Adipose tissue (tissue), 3 donors: Measurements from ENCODE around the gene TCL1A. TPM values are rescaled to one million over a fixed set of nuclear protein-coding genes. Genes with fewer than 3 reads are reported as not detected.
"Not testable (repeated sequence)": the region's sequence is repeated elsewhere in the genome, so short reads cannot be mapped to it uniquely, and the experiment has no call there.

Source experiments
- H3K27ac ChIP-seq: one replicate; pipeline ENCODE4 v1.5.1; 2013; ENCODE audit warnings: low read depth, low read length
- whole genome bisulfite sequencing, 3 donors: extraction: QIAGEN DNeasy Blood & Tissue Kit; methylation state at CpG; one replicate each; pipeline ENCODE4 v1.1.7; 2013; 5-methylcytosine and 5-hydroxymethylcytosine counted together
- polyA plus RNA-seq, 3 donors: library from polyadenylated mRNA; stranded (reverse); fragments of 200-250 nt; gene quantifications; one replicate each; pipeline ENCODE4 v1.2.3, GENCODE V29; 2013
- donor health status: healthy with polysubstance abuse.
- donor health status: Bipolar disorder and iron deficiency.
- donor health status: healthy.

Gene TCL1A
- polyA plus RNA-seq, 3 donors: 0.46 to 1.4 TPM; not detected in 1

DNA sequence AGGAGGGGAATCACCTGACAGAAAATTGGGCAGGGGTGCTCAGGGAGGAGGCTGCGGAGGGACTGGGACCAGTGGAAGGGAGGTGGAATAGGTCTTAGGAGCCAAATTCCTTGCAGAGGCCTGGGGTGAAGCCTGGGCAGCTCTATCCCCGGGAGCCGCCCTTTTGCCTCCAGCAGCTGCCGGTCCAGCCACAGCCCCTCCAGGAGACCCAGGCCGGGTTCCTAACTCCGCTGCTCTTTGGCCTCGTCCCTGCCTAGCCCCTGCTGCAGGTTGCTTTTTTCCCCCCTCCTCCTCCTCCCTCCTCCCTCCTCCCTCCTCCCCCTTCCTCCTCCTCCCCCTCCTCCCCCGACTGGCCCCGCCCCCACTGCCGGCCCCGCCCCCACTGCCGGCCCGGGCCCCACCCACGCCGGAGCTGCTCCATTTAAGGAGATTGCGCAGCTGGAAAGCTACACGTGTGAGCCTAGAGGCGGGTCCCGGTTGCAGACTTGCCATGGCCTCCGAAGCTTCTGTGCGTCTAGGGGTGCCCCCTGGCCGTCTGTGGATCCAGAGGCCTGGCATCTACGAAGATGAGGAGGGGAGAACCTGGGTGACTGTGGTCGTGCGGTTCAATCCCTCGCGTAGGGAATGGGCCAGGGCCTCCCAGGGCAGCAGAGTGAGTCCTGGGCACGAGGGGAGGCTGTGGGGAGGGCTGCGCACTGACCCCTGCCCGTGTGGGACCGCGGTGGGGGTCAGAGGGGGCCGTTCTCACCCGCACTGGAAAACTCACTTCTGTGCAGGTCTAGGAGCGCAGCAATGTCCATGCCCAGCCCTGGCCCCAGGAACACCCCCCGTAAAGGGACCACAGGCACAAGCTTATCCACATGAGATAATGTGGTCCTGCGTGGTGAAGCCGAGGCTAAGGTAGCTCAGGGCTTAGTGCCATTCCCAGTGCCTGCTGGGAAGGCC is 27.7 kb downstream of the TCL1A start, which contains the start of gene TCL1B:
Gene TCL1B (plus strand): TSS at position 449 of the 945 bp plus-strand sequence. CDS start 42 bp downstream, at position 491.
- WGBS, 3 donors: 85 to 87% (median 86%) methylated on average over 24 to 35 of the region's 38 CpGs
- no peak within 1 kb of the TSS for H3K27ac ChIP-seq

GRCh38 chr14:95683793-95684192 is 30.1 kb downstream of the TCL1A start:
- no peak overlapping the region for H3K27ac ChIP-seq
- WGBS, 3 donors: 45 to 77% (median 47%) methylated on average over 4 of the region's 4 CpGs

DNA sequence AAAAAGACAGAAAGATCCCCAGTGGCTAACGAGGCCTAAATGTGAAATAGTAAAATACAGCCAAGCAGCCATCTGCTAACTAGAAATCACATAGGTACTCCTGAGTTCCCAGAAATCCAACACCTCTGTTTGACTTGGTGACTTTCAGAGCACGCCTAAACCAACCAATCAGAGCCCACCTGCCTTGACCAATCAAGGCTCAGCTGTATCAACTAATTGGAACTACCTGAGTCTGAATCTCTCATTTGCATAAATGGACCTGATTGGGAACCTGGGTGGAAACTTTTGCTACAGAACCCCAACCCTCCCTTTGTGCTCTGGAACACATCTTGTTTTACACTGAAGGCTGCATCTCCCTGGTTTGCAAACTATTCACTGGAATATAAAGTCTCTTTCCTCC is 32.8 kb downstream of the TCL1A start:
- H3K27ac ChIP-seq: no peak overlapping the region
- 81 to 98% (median 82%) methylated on average over 2 of the region's 2 CpGs for WGBS, 3 donors

- WGBS, 3 donors: 26 to 35% (median 27%) methylated on average over 8 of the region's 8 CpGs
- H3K27ac ChIP-seq: no peak overlapping the region
These were observed 33.8 kb downstream of the TCL1A start for GRCh38 chr14:95679998-95680735.

GRCh38 chr14:95679148-95679815 is 34.6 kb downstream of the TCL1A start:
- no peak overlapping the region for H3K27ac ChIP-seq
- WGBS, 3 donors: 65 to 76% (median 74%) methylated on average over 4 of the region's 4 CpGs

DNA sequence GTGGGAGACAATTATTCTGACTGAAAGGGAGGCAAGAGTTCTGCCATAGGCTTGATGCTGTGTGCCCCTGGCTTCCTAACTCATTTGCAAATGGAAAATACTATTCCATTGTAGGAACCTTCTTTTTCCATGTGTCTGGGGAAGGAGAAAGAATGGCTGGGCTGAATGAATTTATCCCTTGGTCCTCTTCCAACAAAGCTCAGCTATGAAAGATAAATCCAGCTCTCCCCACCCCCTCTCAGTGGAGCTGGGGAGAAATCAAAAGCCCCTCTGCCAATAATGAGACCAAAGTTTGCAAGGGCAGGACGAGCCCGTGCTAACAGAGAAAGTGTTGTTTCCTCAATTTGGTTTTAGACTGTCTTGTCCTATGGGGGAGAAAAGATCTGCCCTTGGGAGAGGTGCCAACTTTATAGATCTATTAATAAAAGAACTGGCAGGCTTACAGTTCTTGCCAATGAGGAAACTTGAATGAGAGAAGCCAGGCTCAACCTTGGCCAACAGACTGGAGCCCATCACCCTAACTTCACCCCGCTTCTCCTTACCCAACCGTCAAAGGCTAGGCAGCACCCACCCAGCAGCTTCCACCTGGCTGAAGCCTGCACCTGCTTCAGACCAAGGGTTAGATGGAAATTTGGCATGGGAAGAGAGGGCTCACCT is 36.6 kb downstream of the TCL1A start:
- no peak overlapping the region for H3K27ac ChIP-seq
- WGBS, 3 donors: 23 to 69% (median 62%) methylated on average over 4 of the region's 4 CpGs

- H3K27ac ChIP-seq: no peak overlapping the region
- 64 to 84% (median 67%) methylated on average over 4 of the region's 4 CpGs for WGBS, 3 donors
These were observed 38.4 kb downstream of the TCL1A start for GRCh38 chr14:95675486-95675885.

GRCh38 chr14:95674613-95675012 is 39.3 kb downstream of the TCL1A start:
- WGBS, 3 donors: 59 to 85% (median 83%) methylated on average over 4 of the region's 4 CpGs
- H3K27ac ChIP-seq: no peak overlapping the region

- WGBS, 3 donors: 81 to 88% (median 82%) methylated on average over 10 of the region's 10 CpGs
- H3K27ac ChIP-seq: no peak overlapping the region
These were observed 45.6 kb downstream of the TCL1A start for GRCh38 chr14:95668235-95668772.

DNA sequence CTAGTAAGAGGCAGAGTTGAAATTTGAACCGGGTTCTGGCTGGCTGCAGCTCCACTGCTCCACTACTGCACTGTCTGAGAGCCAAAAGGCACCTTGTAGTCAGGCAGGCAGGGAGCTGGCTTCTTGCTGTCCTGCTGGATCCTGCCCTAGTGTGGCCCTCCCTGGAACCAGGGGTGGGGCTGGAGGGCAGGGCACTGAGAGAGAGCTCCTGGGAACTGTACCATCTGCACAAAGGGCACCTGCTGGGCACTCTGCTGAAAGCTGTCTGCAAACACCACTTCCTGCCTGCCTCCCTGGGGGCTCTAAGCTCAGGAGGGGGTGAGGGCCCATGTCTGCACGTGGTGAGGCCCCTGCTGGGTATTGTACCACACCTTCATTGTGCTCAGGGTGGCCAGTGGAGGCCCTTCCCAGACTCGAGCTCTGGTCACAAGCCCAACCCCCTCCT is 46.7 kb downstream of the TCL1A start:
- 14 to 47% (median 27%) methylated on average over 3 of the region's 3 CpGs for WGBS, 3 donors

GRCh38 chr14:95666450-95666849 is 47.5 kb downstream of the TCL1A start:
- whole genome bisulfite sequencing, 3 donors: 67 to 85% (median 83%) methylated on average over 5 of the region's 5 CpGs

More for the DNA sequence above, 46.7 kb downstream of the TCL1A start:
- no peak overlapping the region for H3K27ac ChIP-seq

GRCh38 chr14:95665530-95665929 is 48.4 kb downstream of the TCL1A start:
- not testable (repeated sequence) for H3K27ac ChIP-seq
- 64 to 76% (median 69%) methylated on average over 7 to 8 of the region's 8 CpGs for WGBS, 3 donors

More at GRCh38 chr14:95666450-95666849, 47.5 kb downstream of the TCL1A start:
- H3K27ac ChIP-seq: no peak overlapping the region

DNA sequence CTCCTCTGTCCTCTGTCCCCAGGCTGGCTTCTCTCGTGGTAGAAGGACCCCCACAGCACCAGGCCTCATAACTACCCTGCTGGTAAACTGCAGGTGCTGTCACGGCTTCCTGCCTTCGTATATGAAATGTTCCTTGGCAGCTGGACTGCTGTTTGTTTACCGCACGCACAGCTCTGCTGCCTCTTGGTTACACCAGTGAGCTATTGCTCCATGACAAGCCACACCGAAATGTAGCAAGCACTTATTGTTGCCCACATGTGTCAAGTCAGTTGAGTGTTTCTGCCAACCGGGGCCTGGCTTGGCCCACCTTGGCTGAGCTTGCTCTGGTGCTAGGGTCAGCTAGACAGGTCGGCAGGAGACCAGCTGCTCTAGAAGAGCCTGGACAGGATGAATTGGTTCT is 49.4 kb downstream of the TCL1A start:
- 44 to 87% (median 79%) methylated on average over 8 of the region's 8 CpGs for WGBS, 3 donors
- H3K27ac ChIP-seq: no peak overlapping the region

GRCh38 chr14:95664066-95664465 is 49.9 kb downstream of the TCL1A start:
- WGBS, 3 donors: 28 to 94% (median 76%) methylated on average over 3 of the region's 3 CpGs
- H3K27ac ChIP-seq: no peak overlapping the region

DNA sequence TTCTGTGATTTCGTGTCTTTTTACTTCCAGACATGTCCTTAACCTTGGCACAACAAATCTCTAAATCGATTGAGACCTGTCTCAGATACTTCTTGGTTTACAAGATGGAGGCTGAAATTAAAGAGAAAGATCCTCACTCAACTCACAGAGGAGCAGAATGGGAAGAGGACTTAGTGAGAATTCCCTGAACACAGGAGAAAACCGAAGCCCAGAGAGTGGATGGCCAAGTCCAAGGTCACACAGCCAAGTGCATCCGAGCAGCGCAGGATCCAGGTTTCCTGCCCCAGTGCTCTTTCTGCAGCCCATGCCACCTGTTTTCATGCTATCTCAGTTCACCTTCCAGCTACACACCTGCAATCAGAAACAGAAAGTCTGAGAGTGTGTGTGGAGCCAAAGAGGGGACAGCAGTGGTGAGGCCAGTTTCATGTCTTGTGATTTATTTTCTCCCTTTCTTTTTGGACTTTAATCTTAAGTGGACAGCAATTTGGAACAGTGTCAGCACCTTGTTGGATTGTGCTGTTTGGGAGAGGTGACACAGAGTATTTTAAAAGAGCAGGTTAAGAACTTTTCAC is 50.6 kb downstream of the TCL1A start:
- H3K27ac ChIP-seq: no peak overlapping the region
- 38 to 75% (median 66%) methylated on average over 5 of the region's 5 CpGs for WGBS, 3 donors

- 32 to 53% (median 43%) methylated on average over 4 of the region's 4 CpGs for WGBS, 3 donors
- no peak overlapping the region for H3K27ac ChIP-seq
These were observed 51.3 kb downstream of the TCL1A start for GRCh38 chr14:95662376-95663186.
